HCT116 (cell line): ENCODE results near the gene KRT5. TPM values are rescaled to one million over a fixed set of nuclear protein-coding genes. Genes with fewer than 3 reads are reported as not detected.

Experiments used
- ATAC-seq: fragments of 200-7000 bp; cut with Tn5 transposase; 2 replicates; pipeline ENCODE4 v1.9.1; 2020; ENCODE audit warnings: mild to moderate bottlenecking, moderate library complexity
- BruUV-seq: library from RNA; stranded (reverse); fragments of 400-500 nt; replicated peaks from 2 replicates; lab custom pipeline; 2021; lab: Mats Ljungman, UMichigan
- CTCF ChIA-PET: fragments of 300-600 bp; sonication (Branson Sonifier 250); formaldehyde crosslinking; loops from one replicate; lab custom pipeline; 2021; ENCODE audit warnings: antibody characterized with exemption; lab: Charles Lee
- POLR2A ChIA-PET: fragments of 300-600, 350-600 bp; sonication (Branson Sonifier 250); formaldehyde crosslinking; loops from one replicate; lab custom pipeline; 2021; ENCODE audit warnings: antibody characterized with exemption; lab: Charles Lee
- RAD21 ChIA-PET, 2 experiments: fragments of 300-600 bp; sonication (Branson Sonifier 250); formaldehyde crosslinking; loops; one replicate each; lab custom pipeline; 2023; ENCODE audit warnings: low total read pairs in 2 of 2; ENCODE audit not compliant: uncharacterized antibody in 2 of 2, unreplicated experiment in 2 of 2, low non-redundant PET in 1 of 2; lab: Charles Lee
- DNase-seq: peaks from one replicate; pipeline ENCODE4 v3.0.0-alpha.2; 2010; ENCODE audit warnings: low read depth, low spot score
- H2AFZ ChIP-seq: fragments of 200-600 bp; shearing (Covaris generic), sonication (generic); 2 replicates; pipeline ENCODE4 v1.6.1; 2017; ENCODE audit warnings: low read depth, mixed run types, mixed read lengths, antibody characterized with exemption, low read length; ENCODE audit not compliant: poor library complexity, severe bottlenecking
- H3K27ac ChIP-seq: 2 replicates; pipeline ENCODE4 v1.5.1; 2012; ENCODE audit warnings: low read depth, low read length
- H3K27me3 ChIP-seq: fragments of 200-600 bp; sonication (generic); 2 replicates; pipeline ENCODE4 v1.6.1; 2016; ENCODE audit warnings: mixed run types, low read length, mixed read lengths; ENCODE audit not compliant: insufficient read depth
- H3K36me3 ChIP-seq, 2 experiments: fragments of 200-500 bp in 1 of 2; fragments of 200-600 bp in 1 of 2; sonication (Bioruptor generic) in 1 of 2; sonication (generic) in 1 of 2; 2 replicates each; pipeline versions ENCODE4 v1.5.1 to v1.6.1; 2014 to 2016; ENCODE audit warnings: low read length in 2 of 2, inconsistent platforms in 1 of 2, mixed read lengths in 1 of 2, mixed run types in 1 of 2; ENCODE audit not compliant: insufficient read depth in 2 of 2, control insufficient read depth in 1 of 2
- H3K4me1 ChIP-seq, 2 experiments: fragments of 200-600 bp in 1 of 2; sonication (generic) in 1 of 2; 2 replicates each; pipeline versions ENCODE4 v1.5.1 to v1.6.1; 2012 to 2017; ENCODE audit warnings: low read length in 2 of 2, inconsistent platforms in 1 of 2, mild to moderate bottlenecking in 1 of 2, mixed read lengths in 1 of 2, mixed run types in 1 of 2, moderate library complexity in 1 of 2; ENCODE audit not compliant: insufficient read depth in 2 of 2, control insufficient read depth in 1 of 2
- H3K4me2 ChIP-seq: fragments of 200-600 bp; sonication (generic); 2 replicates; pipeline ENCODE4 v1.6.1; 2017; ENCODE audit warnings: mixed run types, low read length, mixed read lengths
- H3K4me3 ChIP-seq, 2 experiments: fragments of 200-600 bp in 1 of 2; sonication (generic) in 1 of 2; replicated peaks in 1 of 2; 2 replicates each; pipeline ENCODE4 v1.5.1; 2011 to 2016; ENCODE audit warnings: low read length in 2 of 2, control low read depth in 1 of 2, low read depth in 1 of 2, mild to moderate bottlenecking in 1 of 2, mixed read lengths in 1 of 2, mixed run types in 1 of 2
- H3K79me2 ChIP-seq: fragments of 200-600 bp; sonication (generic); 2 replicates; pipeline ENCODE4 v1.6.1; 2017; ENCODE audit warnings: mild to moderate bottlenecking, mixed run types, low read length, moderate library complexity, mixed read lengths; ENCODE audit not compliant: insufficient read depth
- H3K9ac ChIP-seq: fragments of 200-600 bp; sonication (generic); 2 replicates; pipeline ENCODE4 v1.6.1; 2016; ENCODE audit warnings: low read length, mixed read lengths
- H3K9me2 ChIP-seq: fragments of 200-600 bp; sonication (generic), shearing (Covaris generic); 2 replicates; pipeline ENCODE4 v1.6.1; 2017; ENCODE audit warnings: mixed run types, mild to moderate bottlenecking, moderate library complexity; ENCODE audit not compliant: insufficient read depth
- H3K9me3 ChIP-seq, 2 experiments: fragments of 200-500 bp in 1 of 2; fragments of 200-600 bp in 1 of 2; sonication (Bioruptor generic) in 1 of 2; sonication (generic) in 1 of 2; 2 replicates each; pipeline ENCODE4 v1.6.1; 2014 to 2017; ENCODE audit warnings: low read length in 2 of 2, mixed read lengths in 2 of 2, inconsistent platforms in 1 of 2, low read depth in 1 of 2, mild to moderate bottlenecking in 1 of 2, mixed run types in 1 of 2, moderate library complexity in 1 of 2; ENCODE audit not compliant: control insufficient read depth in 1 of 2, insufficient read depth in 1 of 2
- H4K20me1 ChIP-seq: fragments of 200-600 bp; sonication (generic), shearing (Covaris generic); 2 replicates; pipeline ENCODE4 v1.6.1; 2017; ENCODE audit warnings: mixed run types, mild to moderate bottlenecking, moderate library complexity; ENCODE audit not compliant: insufficient read depth
- ATF3 ChIP-seq: IDR thresholded peaks from 2 replicates; pipeline ENCODE4 v1.6.1; 2012
- CBX3 ChIP-seq: IDR thresholded peaks from 2 replicates; pipeline ENCODE4 v1.6.1; 2012; ENCODE audit warnings: low read depth
- EZH2 ChIP-seq: fragments of 200-600 bp; sonication (generic); IDR thresholded peaks from 2 replicates; pipeline ENCODE4 v1.6.1; 2017; ENCODE audit warnings: antibody characterized with exemption, mixed run types
- POLR2A ChIP-seq: IDR thresholded peaks from 2 replicates; pipeline ENCODE4 v1.7.0; 2011; ENCODE audit warnings: borderline replicate concordance; ENCODE audit not compliant: insufficient read depth, insufficient read length; ENCODE audit errors: extremely low read depth
- POLR2AphosphoS5 ChIP-seq: IDR thresholded peaks from 2 replicates; pipeline ENCODE4 v1.6.1; 2011; ENCODE audit warnings: mild to moderate bottlenecking, low read depth, low read length, moderate library complexity
- RAD21 ChIP-seq: IDR thresholded peaks from 2 replicates; pipeline ENCODE4 v1.6.1; 2012; ENCODE audit warnings: low read depth, mild to moderate bottlenecking
- REST ChIP-seq: IDR thresholded peaks from 2 replicates; pipeline ENCODE4 v1.6.1; 2012; ENCODE audit warnings: low read depth
- TCF7L2 ChIP-seq: IDR thresholded peaks from 2 replicates; pipeline ENCODE4 v1.7.0; 2011; ENCODE audit warnings: borderline replicate concordance, inconsistent platforms; ENCODE audit not compliant: insufficient read depth, insufficient read length; ENCODE audit errors: extremely low read depth
- ZNF274 ChIP-seq: fragments of 200-500 bp; sonication (Bioruptor generic); IDR thresholded peaks from 2 replicates; pipeline ENCODE4 v1.6.1; 2014; ENCODE audit warnings: mild to moderate bottlenecking, low read depth, low read length, inconsistent platforms
- intact Hi-C: fragments of 100-400 bp; cut with micrococcal nuclease; formaldehyde crosslinking; loops from 2 replicates; pipeline ENCODE4 v1.10.0; 2022
- total RNA-seq: library from RNA; stranded (reverse); gene quantifications from one replicate; pipeline ENCODE4 v1.2.1, GENCODE V29; 2021; ENCODE audit not compliant: unreplicated experiment

Gene KRT5
- total RNA-seq, 1 experiment from 2014 or later, result 0.44 TPM

GRCh38 chr12:52474212-52474611 is 46.0 kb downstream of the KRT5 start:
- ChIA-PET RAD21 (no interaction called here), CTCF (no interaction called here), POLR2A (no interaction called here)
- Histone ChIP-seq H3K9me2 (no peaks in the 10 kb centered on the region), H3K79me2 (no peaks in the 10 kb centered on the region), H3K4me2 (no peak overlapping the region), H3K4me1 (no peaks in the 10 kb centered on the region), H3K9ac (no peak overlapping the region), H2AFZ (no peak overlapping the region), H4K20me1 (no peaks in the 10 kb centered on the region), H3K4me3 (no peak overlapping the region), H3K36me3 (no peaks in the 10 kb centered on the region), H3K9me3 (no peaks in the 10 kb centered on the region), H3K27ac (no peak overlapping the region), H3K27me3 (no peaks in the 10 kb centered on the region)
- no TSS peak for BruUV-seq
- TF ChIP-seq POLR2AphosphoS5 (no peak), EZH2 (no peak), ATF3 (no peak), RAD21 (no peak), POLR2A (no peak), CBX3 (no peak), TCF7L2 (no peak), REST (no peak), ZNF274 (no peak)
- ATAC-seq (no peak), DNase-seq (no peak)
- intact Hi-C loops, result no loop called here
